ENCODE measurements around the gene RAB19. TPM values are rescaled to one million over a fixed set of nuclear protein-coding genes. Genes with fewer than 3 reads are reported as not detected.

The RAB19 gene
- total and polyA plus RNA-seq, 2 of the 8 experiments (the other 6 are each of a cell fraction or from before 2014, with no cell fraction given), result 9.8 to 11.0 TPM

GRCh38 chr7:140358024-140358411 is 45.8 kb upstream of the RAB19 start:
- no peaks in the 10 kb centered on the region for H3K4me1 ChIP-seq (replicated peaks in 1 of 4; ENCODE audit: control insufficient read depth in 3 of 4, insufficient read depth in 4 of 4, low read length in 3 of 4)
- 93 to 100% methylated on average over 1 to 3 of the region's 3 CpGs for WGBS, 2 experiments (ENCODE audit: extremely low coverage in 1 of 2, insufficient coverage in 1 of 2, insufficient read length in 1 of 2, insufficient replicate concordance in 2 of 2, low coverage in 1 of 2, low lambda C conversion rate in 2 of 2, missing lambda C conversion rate in 1 of 2)

More at GRCh38 chr7:140358024-140358411, 45.8 kb upstream of the RAB19 start:
- Histone ChIP-seq H3K79me2 (ENCODE audit: control insufficient read depth in 1 of 2, insufficient read depth in 2 of 2, low read length in 2 of 2) (no peaks in the 10 kb centered on the region), H3K23ac (ENCODE audit: insufficient read length) (no peak overlapping the region), H3K36me3 (ENCODE audit: control insufficient read depth in 2 of 4, insufficient read depth in 4 of 4, low read length in 3 of 4) (peaks cover 0 to 41% (median 5%) of the 10 kb centered on the region in 4 experiments; a peak in 5 of 8 replicates), H3K27me3 (replicated peaks in 1 of 4; ENCODE audit: control insufficient read depth in 3 of 4, extremely low read depth in 1 of 4, insufficient read depth in 3 of 4, low read length in 3 of 4) (no peaks in the 10 kb centered on the region), H3K9me3 (ENCODE audit: insufficient read depth in 2 of 2, low read depth in 1 of 2, low read length in 1 of 2) (no peaks in the 10 kb centered on the region), H2BK5ac (ENCODE audit: low read depth, low read length) (no peak overlapping the region), H2BK15ac (ENCODE audit: low read length) (no peak overlapping the region), H4K91ac (replicated peaks; ENCODE audit: insufficient read length, low read length) (no peak overlapping the region), H3K9ac (replicated peaks in 1 of 4; ENCODE audit: extremely low read depth in 1 of 4, low read depth in 3 of 4, low read length in 3 of 4) (no peak overlapping the region), H2BK120ac (replicated peaks; ENCODE audit: low read depth, low read length) (no peak overlapping the region), H4K8ac (ENCODE audit: extremely low read depth, insufficient read depth, low read length) (no peak overlapping the region), H3K23me2 (ENCODE audit: low read depth, low read length) (no peaks in the 10 kb centered on the region), H2AK5ac (ENCODE audit: low read depth, low read length) (no peak overlapping the region), H4K20me1 (replicated peaks in 1 of 2; ENCODE audit: control insufficient read depth in 1 of 2, insufficient read depth in 2 of 2, low read length in 2 of 2) (no peaks in the 10 kb centered on the region), H2BK12ac (ENCODE audit: low read depth, low read length) (no peak overlapping the region), H3K18ac (ENCODE audit: extremely low read depth, low read length) (no peak overlapping the region), H4K5ac (ENCODE audit: insufficient read length, low read depth, low read length) (no peak overlapping the region), H3K4me3 (ENCODE audit: extremely low read depth in 1 of 4, insufficient read depth in 2 of 4, low read depth in 3 of 4, low read length in 4 of 4) (no peak overlapping the region), H2AFZ (ENCODE audit: low read length) (no peak overlapping the region), H3K4me2 (ENCODE audit: insufficient read depth in 1 of 2, low read depth in 2 of 2, low read length in 2 of 2) (no peak overlapping the region), H2BK20ac (ENCODE audit: low read length) (no peak overlapping the region), H3K4ac (replicated peaks; ENCODE audit: insufficient read length, low read depth, low read length) (no peak overlapping the region), H3K79me1 (ENCODE audit: low read depth, low read length) (no peaks in the 10 kb centered on the region), H3K27ac (ENCODE audit: low read depth, low read length) (no peak overlapping the region), H3K14ac (ENCODE audit: insufficient read length) (no peak overlapping the region), H3K56ac (replicated peaks; ENCODE audit: insufficient read length, low read depth, low read length) (no peak overlapping the region)
- TF ChIP-seq MAFK (IDR thresholded peaks at IDR 0.05; ENCODE audit: low read depth, low read length) (no peak), RXRA (IDR thresholded peaks at IDR 0.05; ENCODE audit: insufficient read depth, low read depth, low read length) (no peak), KDM4A (IDR thresholded peaks at IDR 0.05; ENCODE audit: low read depth, low read length, severe bottlenecking) (no peak)
- TF ChIP-seq, protein P1, sequence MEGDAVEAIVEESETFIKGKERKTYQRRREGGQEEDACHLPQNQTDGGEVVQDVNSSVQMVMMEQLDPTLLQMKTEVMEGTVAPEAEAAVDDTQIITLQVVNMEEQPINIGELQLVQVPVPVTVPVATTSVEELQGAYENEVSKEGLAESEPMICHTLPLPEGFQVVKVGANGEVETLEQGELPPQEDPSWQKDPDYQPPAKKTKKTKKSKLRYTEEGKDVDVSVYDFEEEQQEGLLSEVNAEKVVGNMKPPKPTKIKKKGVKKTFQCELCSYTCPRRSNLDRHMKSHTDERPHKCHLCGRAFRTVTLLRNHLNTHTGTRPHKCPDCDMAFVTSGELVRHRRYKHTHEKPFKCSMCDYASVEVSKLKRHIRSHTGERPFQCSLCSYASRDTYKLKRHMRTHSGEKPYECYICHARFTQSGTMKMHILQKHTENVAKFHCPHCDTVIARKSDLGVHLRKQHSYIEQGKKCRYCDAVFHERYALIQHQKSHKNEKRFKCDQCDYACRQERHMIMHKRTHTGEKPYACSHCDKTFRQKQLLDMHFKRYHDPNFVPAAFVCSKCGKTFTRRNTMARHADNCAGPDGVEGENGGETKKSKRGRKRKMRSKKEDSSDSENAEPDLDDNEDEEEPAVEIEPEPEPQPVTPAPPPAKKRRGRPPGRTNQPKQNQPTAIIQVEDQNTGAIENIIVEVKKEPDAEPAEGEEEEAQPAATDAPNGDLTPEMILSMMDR (IDR thresholded peaks at IDR 0.05; ENCODE audit: control extremely low read depth in 1 of 3, insufficient read depth in 1 of 3, low read depth in 1 of 3, low read length in 3 of 3), result no peak
- DNase-seq (ENCODE audit: low read depth in 1 of 2, low spot score in 2 of 2) (no peak), FAIRE-seq (no peak)
- POLR2A ChIA-PET (ENCODE audit: partially characterized antibody), result no interaction called here
- CTCF ChIA-PET (ENCODE audit: partially characterized antibody), result no interaction called here

All from H1 (cell line).